WTC11 (cell line): ENCODE data around the gene KCNMB3. TPM values are rescaled to one million over a fixed set of nuclear protein-coding genes. Genes with fewer than 3 reads are reported as not detected.
"Not testable (repeated sequence)": the region's sequence is repeated elsewhere in the genome, so short reads cannot be mapped to it uniquely, and the experiment has no call there.

Source experiments
- ATAC-seq: fragments of 200-7000 bp; cut with Tn5 transposase; 2 replicates; pipeline ENCODE4 v1.10.0; 2021; ENCODE audit warnings: mild to moderate bottlenecking, moderate library complexity
- CTCF ChIA-PET: fragments of 300-600 bp; sonication (Branson Sonifier 250); formaldehyde crosslinking; loops from one replicate; lab custom pipeline; 2021; ENCODE audit warnings: antibody characterized with exemption; lab: Charles Lee
- POLR2A ChIA-PET: fragments of 350-600 bp; sonication (Branson Sonifier 250); formaldehyde crosslinking; loops from one replicate; lab custom pipeline; 2021; ENCODE audit warnings: antibody characterized with exemption; lab: Charles Lee
- DNase-seq: peaks from one replicate; pipeline ENCODE4 v3.0.0; 2021; ENCODE audit warnings: low spot score
- H3K27ac Mint-ChIP-seq: 2 replicates; pipeline ENCODE4 v1.8.0; 2021; ENCODE audit warnings: mixed read lengths
- H3K27me3 Mint-ChIP-seq: 2 replicates; pipeline ENCODE4 v1.8.0; 2021; ENCODE audit warnings: low read depth, mild to moderate bottlenecking, moderate library complexity, mixed read lengths
- H3K36me3 Mint-ChIP-seq: 2 replicates; pipeline ENCODE4 v1.8.0; 2021; ENCODE audit warnings: mixed read lengths
- H3K4me1 Mint-ChIP-seq: 2 replicates; pipeline ENCODE4 v1.8.0; 2022; ENCODE audit warnings: mixed read lengths
- H3K4me3 Mint-ChIP-seq: 2 replicates; pipeline ENCODE4 v1.8.0; 2021; ENCODE audit warnings: mild to moderate bottlenecking, moderate library complexity, mixed read lengths
- H3K9me3 Mint-ChIP-seq: 2 replicates; pipeline ENCODE4 v1.8.0; 2021; ENCODE audit warnings: mixed read lengths
- ELF4 ChIP-seq: sonication (generic); formaldehyde crosslinking; IDR thresholded peaks from 2 replicates; pipeline ENCODE4 v1.8.1; 2022; ENCODE audit warnings: low read depth, mild to moderate bottlenecking, moderate library complexity, missing genetic modification reagents
- FOXJ3 ChIP-seq: sonication (generic); formaldehyde crosslinking; IDR thresholded peaks from 2 replicates; pipeline ENCODE4 v1.9.0; 2021; ENCODE audit warnings: missing genetic modification reagents, mild to moderate bottlenecking, borderline replicate concordance
- HMGA2 ChIP-seq: fragments of 250-450 bp; sonication (Bioruptor Pico); IDR thresholded peaks from 2 replicates; pipeline ENCODE4 v1.4.0; 2021; ENCODE audit warnings: mild to moderate bottlenecking, moderate library complexity
- RORB ChIP-seq: fragments of 250-450 bp; sonication (Bioruptor Pico); IDR thresholded peaks from 2 replicates; pipeline ENCODE4 v1.9.0; 2021; ENCODE audit warnings: mild to moderate bottlenecking
- SMAD4 ChIP-seq: sonication (generic); formaldehyde crosslinking; IDR thresholded peaks from 2 replicates; pipeline ENCODE4 v1.8.0; 2022; ENCODE audit warnings: mild to moderate bottlenecking, missing genetic modification reagents
- SOX15 ChIP-seq: fragments of 250-450 bp; sonication (Bioruptor Pico); IDR thresholded peaks from 2 replicates; pipeline ENCODE4 v1.9.0; 2021; ENCODE audit warnings: mild to moderate bottlenecking
- TCF7 ChIP-seq: sonication (generic); formaldehyde crosslinking; IDR thresholded peaks from 2 replicates; pipeline ENCODE4 v1.8.0; 2022; ENCODE audit warnings: mild to moderate bottlenecking, low read depth, missing genetic modification reagents, moderate library complexity
- TP53 ChIP-seq: sonication (generic); formaldehyde crosslinking; IDR thresholded peaks from 2 replicates; pipeline ENCODE4 v1.8.1; 2023; ENCODE audit warnings: mild to moderate bottlenecking, missing genetic modification reagents
- ZNF671 ChIP-seq: fragments of 250-450 bp; sonication (Bioruptor Pico); IDR thresholded peaks from 2 replicates; pipeline ENCODE4 v1.8.0; 2021; ENCODE audit warnings: mild to moderate bottlenecking
- total RNA-seq: library from RNA; stranded (reverse); gene quantifications from 3 replicates; pipeline ENCODE4 v1.2.3, GENCODE V29; 2021
- TF ChIP-seq, protein P1 (sequence below): sonication (generic); formaldehyde crosslinking; IDR thresholded peaks from 2 replicates; pipeline ENCODE4 v1.8.0; 2022; ENCODE audit warnings: missing genetic modification reagents
- TF ChIP-seq, protein P2 (sequence below): sonication (generic); formaldehyde crosslinking; IDR thresholded peaks from 2 replicates; pipeline ENCODE4 v1.8.1; 2023; ENCODE audit warnings: mild to moderate bottlenecking, moderate library complexity, missing genetic modification reagents
- TF ChIP-seq, protein P3 (sequence below): sonication (generic); formaldehyde crosslinking; IDR thresholded peaks from 2 replicates; pipeline ENCODE4 v1.8.0; 2022; ENCODE audit warnings: mild to moderate bottlenecking, missing genetic modification reagents
- TF ChIP-seq, protein P4 (sequence below): sonication (generic); formaldehyde crosslinking; IDR thresholded peaks from 2 replicates; pipeline ENCODE4 v1.8.1; 2022; ENCODE audit warnings: mild to moderate bottlenecking, moderate library complexity, missing genetic modification reagents

Gene KCNMB3
- total RNA-seq, 1 experiment from 2014 or later: 1.7 TPM

DNA sequence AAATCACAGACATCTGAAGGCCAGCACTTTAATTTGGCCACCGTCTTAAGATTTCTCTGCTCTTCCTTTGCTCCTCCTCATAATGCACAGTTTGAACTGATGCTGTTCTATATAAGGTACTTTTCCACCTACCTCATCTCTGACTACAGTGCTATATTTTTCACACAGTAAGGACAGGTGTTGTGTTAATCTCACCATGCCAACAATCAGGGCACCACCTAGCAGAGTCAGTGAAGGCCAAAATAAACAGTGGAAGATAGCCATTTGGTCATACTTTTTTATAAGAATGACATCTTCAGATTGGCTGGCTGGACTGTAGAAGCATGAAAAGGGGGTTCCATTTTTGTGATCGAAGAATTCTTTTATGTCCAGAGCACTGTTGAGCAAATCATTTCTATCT lies 8.1 kb downstream of the KCNMB3 start:
- CTCF ChIA-PET, H3K4me3 Mint-ChIP-seq, H3K36me3 Mint-ChIP-seq, DNase-seq, H3K27me3 Mint-ChIP-seq, H3K4me1 Mint-ChIP-seq, H3K9me3 Mint-ChIP-seq, H3K27ac Mint-ChIP-seq, ATAC-seq: not testable (repeated sequence)
- POLR2A ChIA-PET: interaction anchor here (0.6 kb wide), 1 partner anchor 183 kb away, joined by 3 read pairs; no protein-coding TSS in a partner anchor

DNA sequence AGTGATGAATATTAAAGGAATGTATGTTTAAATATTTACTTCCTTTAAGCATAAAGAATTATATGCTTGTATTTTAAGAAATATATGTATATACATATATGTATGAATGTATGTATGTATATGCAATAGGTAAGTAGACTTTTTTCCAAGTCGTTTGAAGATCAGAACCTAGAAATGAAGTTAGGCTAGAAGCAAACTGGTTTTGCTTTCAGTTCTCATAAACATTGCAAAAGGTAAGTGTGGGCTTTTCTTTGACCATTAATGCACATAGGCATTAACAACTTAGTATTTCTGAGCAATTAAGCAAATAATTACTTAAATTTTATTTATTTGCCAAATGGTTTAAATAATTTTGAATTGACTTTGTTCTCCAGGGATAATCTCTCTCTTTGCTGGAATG lies 10.6 kb downstream of the KCNMB3 start:
- POLR2A ChIA-PET, H3K9me3 Mint-ChIP-seq, H3K27me3 Mint-ChIP-seq, H3K4me3 Mint-ChIP-seq, ATAC-seq, DNase-seq, H3K4me1 Mint-ChIP-seq, CTCF ChIA-PET, H3K36me3 Mint-ChIP-seq, H3K27ac Mint-ChIP-seq: not testable (repeated sequence)

DNA sequence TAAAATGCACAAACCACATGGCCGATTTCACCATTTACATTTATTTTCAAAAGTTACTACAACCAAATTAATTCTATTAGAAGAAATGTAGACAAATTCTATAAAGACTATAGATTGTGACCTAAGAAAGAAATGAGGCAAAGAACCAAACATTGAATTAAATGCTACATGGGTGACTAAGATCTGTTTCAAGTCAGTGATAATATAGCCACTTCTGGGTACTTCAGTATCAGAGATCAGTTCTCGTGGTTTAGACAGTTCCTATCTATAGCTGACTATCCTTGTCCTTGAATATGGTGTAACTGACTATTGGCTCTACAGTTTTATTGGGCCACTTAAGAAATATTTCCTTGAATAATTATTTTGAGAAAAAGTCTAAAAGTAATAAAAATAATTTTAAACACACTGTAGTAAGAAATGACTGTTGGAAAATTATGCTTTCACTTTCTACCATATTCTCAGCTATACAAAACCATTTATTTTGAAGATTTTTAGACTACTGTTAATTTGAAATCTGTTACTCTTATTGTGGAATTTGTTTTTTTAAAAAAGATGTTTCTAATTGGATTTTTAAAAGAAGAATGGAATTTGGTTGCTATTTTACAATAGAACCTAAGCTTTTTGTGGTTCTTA lies 14.1 kb downstream of the KCNMB3 start:
- DNase-seq (no peak), ATAC-seq (no peak)
- CTCF ChIA-PET: no interaction called here
- Mint-ChIP-seq H3K36me3 (0 out of 2 replicates have a peak, but pooled peaks cover 3% of the 10 kb centered on the region), H3K4me1 (peaks cover 12% of the 10 kb centered on the region), H3K9me3 (no peaks in the 10 kb centered on the region), H3K27ac (no peak overlapping the region), H3K27me3 (no peaks in the 10 kb centered on the region), H3K4me3 (no peak overlapping the region)
- POLR2A ChIA-PET: no interaction called here
- no peak for TF ChIP-seq TCF7 (CRISPR knock-in tag)
- no peak for TF ChIP-seq FOXJ3 (CRISPR knock-in tag)
- no peak for TF ChIP-seq SOX15

DNA sequence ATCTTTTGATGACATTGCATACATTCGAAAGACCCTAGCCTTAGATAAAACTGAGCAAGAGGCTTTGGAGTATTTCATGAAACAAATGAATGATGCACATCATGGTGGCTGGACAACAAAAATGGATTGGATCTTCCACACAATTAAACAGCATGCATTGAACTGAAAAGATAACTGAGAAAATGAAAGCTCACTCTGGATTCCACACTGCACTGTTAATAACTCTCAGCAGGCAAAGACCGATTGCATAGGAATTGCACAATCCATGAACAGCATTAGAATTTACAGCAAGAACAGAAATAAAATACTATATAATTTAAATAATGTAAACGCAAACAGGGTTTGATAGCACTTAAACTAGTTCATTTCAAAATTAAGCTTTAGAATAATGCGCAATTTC lies 16.7 kb downstream of the KCNMB3 start:
- H3K27me3 Mint-ChIP-seq: no peaks in the 10 kb centered on the region
- DNase-seq: no peak
- no peaks in the 10 kb centered on the region for H3K9me3 Mint-ChIP-seq
- no peak overlapping the region for H3K4me3 Mint-ChIP-seq
- ChIA-PET POLR2A (no interaction called here), CTCF (no interaction called here)
- H3K4me1 Mint-ChIP-seq: peaks cover 18% of the 10 kb centered on the region
- TF ChIP-seq, protein P1, sequence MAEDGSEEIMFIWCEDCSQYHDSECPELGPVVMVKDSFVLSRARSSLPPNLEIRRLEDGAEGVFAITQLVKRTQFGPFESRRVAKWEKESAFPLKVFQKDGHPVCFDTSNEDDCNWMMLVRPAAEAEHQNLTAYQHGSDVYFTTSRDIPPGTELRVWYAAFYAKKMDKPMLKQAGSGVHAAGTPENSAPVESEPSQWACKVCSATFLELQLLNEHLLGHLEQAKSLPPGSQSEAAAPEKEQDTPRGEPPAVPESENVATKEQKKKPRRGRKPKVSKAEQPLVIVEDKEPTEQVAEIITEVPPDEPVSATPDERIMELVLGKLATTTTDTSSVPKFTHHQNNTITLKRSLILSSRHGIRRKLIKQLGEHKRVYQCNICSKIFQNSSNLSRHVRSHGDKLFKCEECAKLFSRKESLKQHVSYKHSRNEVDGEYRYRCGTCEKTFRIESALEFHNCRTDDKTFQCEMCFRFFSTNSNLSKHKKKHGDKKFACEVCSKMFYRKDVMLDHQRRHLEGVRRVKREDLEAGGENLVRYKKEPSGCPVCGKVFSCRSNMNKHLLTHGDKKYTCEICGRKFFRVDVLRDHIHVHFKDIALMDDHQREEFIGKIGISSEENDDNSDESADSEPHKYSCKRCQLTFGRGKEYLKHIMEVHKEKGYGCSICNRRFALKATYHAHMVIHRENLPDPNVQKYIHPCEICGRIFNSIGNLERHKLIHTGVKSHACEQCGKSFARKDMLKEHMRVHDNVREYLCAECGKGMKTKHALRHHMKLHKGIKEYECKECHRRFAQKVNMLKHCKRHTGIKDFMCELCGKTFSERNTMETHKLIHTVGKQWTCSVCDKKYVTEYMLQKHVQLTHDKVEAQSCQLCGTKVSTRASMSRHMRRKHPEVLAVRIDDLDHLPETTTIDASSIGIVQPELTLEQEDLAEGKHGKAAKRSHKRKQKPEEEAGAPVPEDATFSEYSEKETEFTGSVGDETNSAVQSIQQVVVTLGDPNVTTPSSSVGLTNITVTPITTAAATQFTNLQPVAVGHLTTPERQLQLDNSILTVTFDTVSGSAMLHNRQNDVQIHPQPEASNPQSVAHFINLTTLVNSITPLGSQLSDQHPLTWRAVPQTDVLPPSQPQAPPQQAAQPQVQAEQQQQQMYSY (CRISPR knock-in tag): no peak
- TF ChIP-seq RORB (CRISPR knock-in tag) (no peak), ELF4 (CRISPR knock-in tag) (no peak), ZNF671 (CRISPR knock-in tag) (no peak), TP53 (CRISPR knock-in tag) (no peak), HMGA2 (CRISPR knock-in tag) (no peak)
- TF ChIP-seq, protein P2, sequence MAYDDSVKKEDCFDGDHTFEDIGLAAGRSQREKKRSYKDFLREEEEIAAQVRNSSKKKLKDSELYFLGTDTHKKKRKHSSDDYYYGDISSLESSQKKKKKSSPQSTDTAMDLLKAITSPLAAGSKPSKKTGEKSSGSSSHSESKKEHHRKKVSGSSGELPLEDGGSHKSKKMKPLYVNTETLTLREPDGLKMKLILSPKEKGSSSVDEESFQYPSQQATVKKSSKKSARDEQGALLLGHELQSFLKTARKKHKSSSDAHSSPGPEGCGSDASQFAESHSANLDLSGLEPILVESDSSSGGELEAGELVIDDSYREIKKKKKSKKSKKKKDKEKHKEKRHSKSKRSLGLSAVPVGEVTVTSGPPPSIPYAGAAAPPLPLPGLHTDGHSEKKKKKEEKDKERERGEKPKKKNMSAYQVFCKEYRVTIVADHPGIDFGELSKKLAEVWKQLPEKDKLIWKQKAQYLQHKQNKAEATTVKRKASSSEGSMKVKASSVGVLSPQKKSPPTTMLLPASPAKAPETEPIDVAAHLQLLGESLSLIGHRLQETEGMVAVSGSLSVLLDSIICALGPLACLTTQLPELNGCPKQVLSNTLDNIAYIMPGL (CRISPR knock-in tag): no peak
- peaks cover 19% of the 10 kb centered on the region for H3K36me3 Mint-ChIP-seq
- ATAC-seq: no peak
- no peak overlapping the region for H3K27ac Mint-ChIP-seq

DNA sequence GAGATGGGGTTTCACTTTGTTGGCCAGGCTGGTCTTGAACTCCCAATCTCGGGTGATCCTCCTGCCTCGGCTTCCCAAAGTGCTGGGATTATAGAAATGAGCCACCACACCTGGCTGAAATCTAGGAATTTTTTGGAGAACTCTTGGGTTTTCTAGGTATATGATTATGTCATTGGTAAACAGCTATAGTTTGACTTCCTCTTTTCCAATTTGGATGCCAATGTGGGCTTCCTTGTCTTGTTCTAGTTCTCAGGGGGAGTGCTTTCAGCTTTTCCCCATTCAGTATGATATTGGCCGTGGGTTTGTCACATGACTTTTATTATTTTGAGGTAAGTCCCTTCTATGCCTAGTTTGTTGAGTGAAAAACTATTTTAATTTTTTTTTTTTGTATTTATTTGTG lies 17.9 kb downstream of the KCNMB3 start:
- ChIA-PET POLR2A (interaction anchor here (0.6 kb wide), 1 partner anchor 137 kb away, joined by 3 read pairs; no protein-coding TSS in a partner anchor), CTCF (no interaction called here)
- no peak overlapping the region for H3K27ac Mint-ChIP-seq
- H3K4me3 Mint-ChIP-seq: no peak overlapping the region
- peaks cover 19% of the 10 kb centered on the region for H3K36me3 Mint-ChIP-seq
- H3K27me3 Mint-ChIP-seq: no peaks in the 10 kb centered on the region
- no peaks in the 10 kb centered on the region for H3K9me3 Mint-ChIP-seq
- DNase-seq (no peak), ATAC-seq (no peak)
- peaks cover 20% of the 10 kb centered on the region for H3K4me1 Mint-ChIP-seq
- TF ChIP-seq, protein P3, sequence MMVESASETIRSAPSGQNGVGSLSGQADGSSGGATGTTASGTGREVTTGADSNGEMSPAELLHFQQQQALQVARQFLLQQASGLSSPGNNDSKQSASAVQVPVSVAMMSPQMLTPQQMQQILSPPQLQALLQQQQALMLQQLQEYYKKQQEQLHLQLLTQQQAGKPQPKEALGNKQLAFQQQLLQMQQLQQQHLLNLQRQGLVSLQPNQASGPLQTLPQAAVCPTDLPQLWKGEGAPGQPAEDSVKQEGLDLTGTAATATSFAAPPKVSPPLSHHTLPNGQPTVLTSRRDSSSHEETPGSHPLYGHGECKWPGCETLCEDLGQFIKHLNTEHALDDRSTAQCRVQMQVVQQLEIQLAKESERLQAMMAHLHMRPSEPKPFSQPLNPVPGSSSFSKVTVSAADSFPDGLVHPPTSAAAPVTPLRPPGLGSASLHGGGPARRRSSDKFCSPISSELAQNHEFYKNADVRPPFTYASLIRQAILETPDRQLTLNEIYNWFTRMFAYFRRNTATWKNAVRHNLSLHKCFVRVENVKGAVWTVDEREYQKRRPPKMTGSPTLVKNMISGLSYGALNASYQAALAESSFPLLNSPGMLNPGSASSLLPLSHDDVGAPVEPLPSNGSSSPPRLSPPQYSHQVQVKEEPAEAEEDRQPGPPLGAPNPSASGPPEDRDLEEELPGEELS (CRISPR knock-in tag): no peak
- TF ChIP-seq SMAD4 (CRISPR knock-in tag): no peak
- TF ChIP-seq ZNF671 (CRISPR knock-in tag): no peak
- TF ChIP-seq, protein P4, sequence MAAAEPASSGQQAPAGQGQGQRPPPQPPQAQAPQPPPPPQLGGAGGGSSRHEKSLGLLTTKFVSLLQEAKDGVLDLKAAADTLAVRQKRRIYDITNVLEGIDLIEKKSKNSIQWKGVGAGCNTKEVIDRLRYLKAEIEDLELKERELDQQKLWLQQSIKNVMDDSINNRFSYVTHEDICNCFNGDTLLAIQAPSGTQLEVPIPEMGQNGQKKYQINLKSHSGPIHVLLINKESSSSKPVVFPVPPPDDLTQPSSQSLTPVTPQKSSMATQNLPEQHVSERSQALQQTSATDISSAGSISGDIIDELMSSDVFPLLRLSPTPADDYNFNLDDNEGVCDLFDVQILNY (CRISPR knock-in tag): no peak
- TF ChIP-seq, protein P1 (CRISPR knock-in tag): no peak
